IMR-90 (cell line): ENCODE results near the gene TGM2. TPM values are rescaled to one million over a fixed set of nuclear protein-coding genes. Genes with fewer than 3 reads are reported as not detected.

ENCODE experiments used
- MAFK ChIP-seq: IDR thresholded peaks from 2 replicates; pipeline ENCODE4 v1.6.1; 2012; ENCODE audit warnings: low read depth, low read length, improper control_type of control experiment
- MXI1 ChIP-seq: IDR thresholded peaks from 2 replicates; pipeline ENCODE4 v1.6.1; 2012; ENCODE audit warnings: low read depth, mild to moderate bottlenecking, low read length, moderate library complexity, borderline replicate concordance
- RAD21 ChIP-seq: IDR thresholded peaks from 2 replicates; pipeline ENCODE4 v1.6.1; 2012; ENCODE audit warnings: low read length, improper control_type of control experiment
- polyA plus RNA-seq, 3 experiments: library from polyadenylated mRNA; depleted of rRNA; stranded (reverse); fragments of >200 nt; gene quantifications; 2 replicates each; pipeline ENCODE4 v1.2.3, GENCODE V29; 2012; ENCODE audit warnings: low replicate concordance in 1 of 3
- total RNA-seq: library from RNA; depleted of rRNA; stranded (reverse); fragments of >200 nt; gene quantifications from 2 replicates; pipeline ENCODE4 v1.2.3, GENCODE V29; 2012
- TF ChIP-seq, protein P1 (sequence below): fragments of 150-350 bp; IDR thresholded peaks from 2 replicates; pipeline ENCODE4 v1.6.1; 2017; ENCODE audit warnings: mild to moderate bottlenecking, antibody characterized with exemption, low read length, low read depth

Gene TGM2
- total and polyA plus RNA-seq, 2 of the 4 experiments (the other 2 are of a cell fraction), result 239 to 268 TPM

DNA sequence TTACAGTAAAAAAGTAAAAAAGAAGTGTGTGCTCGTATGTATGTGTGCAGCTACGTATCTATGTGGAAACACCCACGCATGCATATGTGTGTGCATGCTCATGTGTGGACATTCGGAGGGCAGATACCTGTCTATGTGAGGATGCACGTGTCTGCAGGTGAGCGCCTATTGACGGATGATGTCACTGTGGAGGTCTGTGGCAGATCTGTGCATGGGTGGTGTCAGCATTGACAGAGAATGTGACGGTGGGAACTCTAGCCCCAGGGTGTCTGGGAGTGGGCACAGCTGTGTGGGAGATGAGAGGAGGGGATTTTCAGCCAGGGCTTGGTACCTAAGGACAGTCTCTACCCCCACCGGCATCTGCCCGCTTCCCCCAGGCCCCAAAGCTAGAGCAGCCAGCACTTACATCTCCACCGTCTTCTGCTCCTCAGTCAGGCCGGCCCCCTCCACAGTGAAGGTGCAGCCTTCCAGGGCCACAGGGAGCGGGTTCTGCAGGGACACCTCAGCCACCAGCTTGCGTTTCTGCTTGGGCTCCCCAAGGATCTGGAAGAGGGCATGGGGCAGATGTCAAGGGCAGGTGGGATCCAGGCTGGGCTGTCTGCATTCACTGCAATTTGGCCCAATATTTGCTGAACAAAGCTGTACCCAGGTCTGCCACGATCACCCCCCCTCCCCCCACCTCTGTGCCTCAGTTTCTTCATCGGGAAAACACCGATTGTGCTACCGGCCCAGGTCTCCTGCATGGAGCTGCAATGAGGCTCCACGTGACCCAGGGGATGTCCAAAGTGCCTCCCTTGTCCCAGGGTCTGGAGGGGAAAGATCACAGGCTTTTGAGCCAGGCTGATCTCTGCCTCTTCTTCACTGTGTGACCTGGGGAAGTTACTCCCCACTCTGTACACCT is 34.1 kb downstream of the TGM2 start (continued):
- TF ChIP-seq, protein P1, sequence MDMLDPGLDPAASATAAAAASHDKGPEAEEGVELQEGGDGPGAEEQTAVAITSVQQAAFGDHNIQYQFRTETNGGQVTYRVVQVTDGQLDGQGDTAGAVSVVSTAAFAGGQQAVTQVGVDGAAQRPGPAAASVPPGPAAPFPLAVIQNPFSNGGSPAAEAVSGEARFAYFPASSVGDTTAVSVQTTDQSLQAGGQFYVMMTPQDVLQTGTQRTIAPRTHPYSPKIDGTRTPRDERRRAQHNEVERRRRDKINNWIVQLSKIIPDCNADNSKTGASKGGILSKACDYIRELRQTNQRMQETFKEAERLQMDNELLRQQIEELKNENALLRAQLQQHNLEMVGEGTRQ, result no peak
- no peak for TF ChIP-seq MXI1
- no peak for TF ChIP-seq RAD21
- TF ChIP-seq MAFK, result no peak
